Adrenal gland (tissue), 5 donors: ENCODE data around the gene SP3.

Experiments used
- POLR2A ChIP-seq, 2 donors: fragments of 450-650 bp; IDR thresholded peaks; one replicate each; pipeline ENCODE4 v1.6.1; 2017; ENCODE audit warnings: antibody characterized with exemption in 2 of 2, mild to moderate bottlenecking in 2 of 2, moderate library complexity in 1 of 2
- TF ChIP-seq, protein P1 (sequence below), 6 experiments: fragments of 450-650 bp in 4 of 6; fragments of 200-600 bp in 2 of 6; sonication (generic) in 1 of 6; IDR thresholded peaks; 1 replicate in 5 of 6; 2 replicates in 1 of 6; pipeline versions ENCODE4 v1.5.1 to v1.8.0; 2016 to 2021; ENCODE audit warnings: antibody characterized with exemption in 6 of 6, mild to moderate bottlenecking in 2 of 6, moderate library complexity in 1 of 6
- donor health status: DM: no; HTN: no; CAD: no.

DNA sequence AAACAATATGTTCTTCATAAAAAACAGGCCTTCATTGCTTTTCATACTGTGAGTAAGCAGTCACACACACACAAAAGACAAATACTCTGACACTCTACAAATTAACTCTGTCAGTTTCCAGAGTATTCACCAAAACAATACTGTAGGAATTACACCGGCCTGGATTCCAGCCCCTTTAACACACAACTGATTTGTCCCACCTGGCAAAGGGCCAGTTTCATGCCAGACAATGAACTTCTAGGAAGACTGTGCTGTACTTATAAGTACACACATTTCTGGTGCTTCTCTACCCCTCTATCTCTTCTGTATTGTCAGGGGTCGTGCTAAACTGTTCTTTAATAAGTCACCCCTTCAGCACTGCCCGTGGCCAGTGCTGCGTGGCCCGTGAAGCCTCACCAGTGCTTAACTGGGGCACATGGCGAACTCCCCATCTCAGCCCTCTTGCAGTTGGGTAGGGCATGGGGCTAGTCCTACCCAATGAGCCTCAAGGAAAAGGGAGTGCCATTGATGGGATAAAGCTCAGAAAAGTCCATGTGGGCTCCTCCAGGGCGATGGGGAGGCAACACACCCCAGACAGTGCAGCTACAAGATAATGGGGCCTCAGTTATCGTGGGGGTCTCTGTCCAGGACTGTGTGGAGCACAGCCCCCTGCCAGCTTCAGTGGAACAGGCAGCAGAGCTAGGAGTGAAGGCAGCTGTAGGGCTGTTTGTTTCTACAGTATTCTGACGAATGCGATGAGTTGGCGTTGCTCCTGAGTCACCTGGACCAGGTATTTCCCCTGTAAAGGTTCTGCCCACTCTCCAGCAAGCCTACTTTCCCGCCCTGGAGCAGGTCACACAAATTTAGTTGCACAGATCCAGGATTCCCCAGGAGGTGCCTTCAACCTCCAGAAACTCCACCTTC lies 99.0 kb downstream of the SP3 start:
- TF ChIP-seq, protein P1, sequence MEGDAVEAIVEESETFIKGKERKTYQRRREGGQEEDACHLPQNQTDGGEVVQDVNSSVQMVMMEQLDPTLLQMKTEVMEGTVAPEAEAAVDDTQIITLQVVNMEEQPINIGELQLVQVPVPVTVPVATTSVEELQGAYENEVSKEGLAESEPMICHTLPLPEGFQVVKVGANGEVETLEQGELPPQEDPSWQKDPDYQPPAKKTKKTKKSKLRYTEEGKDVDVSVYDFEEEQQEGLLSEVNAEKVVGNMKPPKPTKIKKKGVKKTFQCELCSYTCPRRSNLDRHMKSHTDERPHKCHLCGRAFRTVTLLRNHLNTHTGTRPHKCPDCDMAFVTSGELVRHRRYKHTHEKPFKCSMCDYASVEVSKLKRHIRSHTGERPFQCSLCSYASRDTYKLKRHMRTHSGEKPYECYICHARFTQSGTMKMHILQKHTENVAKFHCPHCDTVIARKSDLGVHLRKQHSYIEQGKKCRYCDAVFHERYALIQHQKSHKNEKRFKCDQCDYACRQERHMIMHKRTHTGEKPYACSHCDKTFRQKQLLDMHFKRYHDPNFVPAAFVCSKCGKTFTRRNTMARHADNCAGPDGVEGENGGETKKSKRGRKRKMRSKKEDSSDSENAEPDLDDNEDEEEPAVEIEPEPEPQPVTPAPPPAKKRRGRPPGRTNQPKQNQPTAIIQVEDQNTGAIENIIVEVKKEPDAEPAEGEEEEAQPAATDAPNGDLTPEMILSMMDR (IDR thresholded peaks at IDR 0.05) = no peak
- TF ChIP-seq POLR2A (IDR thresholded peaks at IDR 0.05) = no peak
